HG03135 (cell line): ENCODE data around the gene RAB11FIP4.
A peak's percentile ranks its signal among the peaks of the same experiment; 100 is the strongest.

Source experiments
- ATAC-seq: cut with Tn5 transposase; IDR thresholded peaks from one replicate; pipeline ENCODE4 v1.9.1; 2021; ENCODE audit warnings: mild to moderate bottlenecking, moderate library complexity; ENCODE audit not compliant: unreplicated experiment

The RAB11FIP4 gene

GRCh38 chr17:31537565-31538011, 146.1 kb downstream of the RAB11FIP4 start:
- no peak for ATAC-seq

- ATAC-seq = peak; percentile 54
Observed at GRCh38 chr17:31538080-31538762, 146.7 kb downstream of the RAB11FIP4 start.

GRCh38 chr17:31540602-31541307, 149.3 kb downstream of the RAB11FIP4 start:
- ATAC-seq = no peak

- no peak for ATAC-seq
Observed at GRCh38 chr17:31541559-31541958, 150.1 kb downstream of the RAB11FIP4 start.

GRCh38 chr17:31544186-31544585, 152.7 kb downstream of the RAB11FIP4 start:
- ATAC-seq = no peak

GRCh38 chr17:31546650-31547049, 155.2 kb downstream of the RAB11FIP4 start:
- ATAC-seq = no peak

- ATAC-seq = no peak
Observed at GRCh38 chr17:31548709-31549108, 157.2 kb downstream of the RAB11FIP4 start.

GRCh38 chr17:31549121-31549524, 157.6 kb downstream of the RAB11FIP4 start:
- ATAC-seq = peak; percentile 11

- ATAC-seq = peak; percentile 71
Observed at GRCh38 chr17:31549525-31550388, 158.3 kb downstream of the RAB11FIP4 start.

- no peak for ATAC-seq
Observed at GRCh38 chr17:31550389-31551056, 159.0 kb downstream of the RAB11FIP4 start.

- ATAC-seq = no peak
Observed at GRCh38 chr17:31552568-31552967, 161.1 kb downstream of the RAB11FIP4 start.

GRCh38 chr17:31553506-31553905, 162.0 kb downstream of the RAB11FIP4 start:
- ATAC-seq = no peak

GRCh38 chr17:31554930-31555329, 163.5 kb downstream of the RAB11FIP4 start:
- no peak for ATAC-seq

- no peak for ATAC-seq
Observed at GRCh38 chr17:31556969-31557645, 165.6 kb downstream of the RAB11FIP4 start.

GRCh38 chr17:31558748-31559583, 167.5 kb downstream of the RAB11FIP4 start:
- ATAC-seq = peak; percentile 58

GRCh38 chr17:31559584-31560501, 168.4 kb downstream of the RAB11FIP4 start:
- ATAC-seq = peak; percentile 12

GRCh38 chr17:31560616-31561235, 169.3 kb downstream of the RAB11FIP4 start:
- ATAC-seq = no peak
